DOHH2 (cell line): Measurements from ENCODE around the gene CRYZL1.

Experiments
- CTCF ChIP-seq: fragments of 200-600 bp; sonication (generic); IDR thresholded peaks from one replicate; pipeline ENCODE4 v1.5.1; 2014; ENCODE audit warnings: antibody characterized with exemption, mild to moderate bottlenecking, low read depth, low read length; ENCODE audit not compliant: poor library complexity, severe bottlenecking
- EZH2phosphoT487 ChIP-seq: fragments of 200-600 bp; sonication (generic); IDR thresholded peaks from 2 replicates; pipeline ENCODE4 v1.6.1; 2017; ENCODE audit warnings: borderline replicate concordance, mild to moderate bottlenecking, antibody characterized with exemption, low read length, moderate library complexity, mixed read lengths

DNA sequence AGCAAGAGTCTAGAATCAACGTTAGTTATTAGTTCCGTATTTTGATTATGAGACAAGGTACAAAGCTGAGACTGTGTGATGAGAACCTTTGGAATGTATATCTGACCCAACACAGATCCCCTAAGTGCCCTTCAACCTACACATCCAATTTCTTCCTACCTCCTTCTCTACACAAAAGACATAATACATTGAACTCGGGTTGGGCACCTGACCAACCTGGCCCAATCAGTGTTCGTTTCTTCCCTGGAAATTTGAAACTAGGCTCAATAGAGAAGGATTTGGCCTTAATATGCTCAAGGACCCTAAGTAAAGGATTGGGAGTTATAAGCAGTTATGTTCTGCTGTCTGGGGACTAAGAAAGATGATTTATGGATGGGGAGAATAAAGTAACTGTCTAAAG lies 12.9 kb upstream of the CRYZL1 start:
- TF ChIP-seq CTCF (no peak), EZH2phosphoT487 (no peak)
